ENCODE measurements around the gene PEAK3.

Gene PEAK3

GRCh38 chr19:2282062-2282861, at the start of gene PEAK3:
PEAK3 (minus strand) TSS chr19:2282175; CDS start chr19:2280931, 1,244 bp downstream.
- Histone ChIP-seq H3K9ac (ENCODE audit: low read length) (peak within 1 kb of the TSS; percentile 46), H3K9me3 (ENCODE audit: control insufficient read depth, low read length) (no peaks in the 10 kb centered on the region), H3K4me3 (ENCODE audit: low read length) (peak within 1 kb of the TSS; percentile 41), H3K27me3 (replicated peaks; ENCODE audit: control insufficient read depth, insufficient read depth, low read length) (no peaks in the 10 kb centered on the region), H3K36me3 (ENCODE audit: control insufficient read depth, insufficient read depth, low read length, severe bottlenecking) (no peaks in the 10 kb centered on the region), H3K4me1 (ENCODE audit: control insufficient read depth, insufficient read depth, low read length) (peaks cover 8% of the 10 kb centered on the region)
- DNase-seq (ENCODE audit: low read depth): peak; percentile 59

GRCh38 chr19:2330632-2331284, 48.8 kb upstream of the PEAK3 start:
- H3K4me3 ChIP-seq (ENCODE audit: low read length): no peak overlapping the region
- no peaks in the 10 kb centered on the region for H3K27me3 ChIP-seq (replicated peaks; ENCODE audit: control insufficient read depth, insufficient read depth, low read length)
- H3K9me3 ChIP-seq (ENCODE audit: control insufficient read depth, low read length): no peaks in the 10 kb centered on the region
- H3K36me3 ChIP-seq (ENCODE audit: control insufficient read depth, insufficient read depth, low read length, severe bottlenecking): peaks cover 3% of the 10 kb centered on the region
- H3K4me1 ChIP-seq (ENCODE audit: control insufficient read depth, insufficient read depth, low read length): peaks cover 28% of the 10 kb centered on the region
- H3K9ac ChIP-seq (ENCODE audit: low read length): no peak overlapping the region
- DNase-seq (ENCODE audit: low read depth): no peak

GRCh38 chr19:2330255-2330631, 48.3 kb upstream of the PEAK3 start:
- DNase-seq (ENCODE audit: low read depth): no peak
- no peaks in the 10 kb centered on the region for H3K27me3 ChIP-seq (replicated peaks; ENCODE audit: control insufficient read depth, insufficient read depth, low read length)
- no peak overlapping the region for H3K9ac ChIP-seq (ENCODE audit: low read length)
- H3K4me3 ChIP-seq (ENCODE audit: low read length): no peak overlapping the region
- peaks cover 5% of the 10 kb centered on the region for H3K36me3 ChIP-seq (ENCODE audit: control insufficient read depth, insufficient read depth, low read length, severe bottlenecking)
- no peaks in the 10 kb centered on the region for H3K9me3 ChIP-seq (ENCODE audit: control insufficient read depth, low read length)
- peaks cover 28% of the 10 kb centered on the region for H3K4me1 ChIP-seq (ENCODE audit: control insufficient read depth, insufficient read depth, low read length)

- Histone ChIP-seq H3K27me3 (replicated peaks; ENCODE audit: control insufficient read depth, insufficient read depth, low read length) (no peaks in the 10 kb centered on the region), H3K4me3 (ENCODE audit: low read length) (peak overlapping the region; percentile 99), H3K4me1 (ENCODE audit: control insufficient read depth, insufficient read depth, low read length) (peaks cover 28% of the 10 kb centered on the region), H3K9me3 (ENCODE audit: control insufficient read depth, low read length) (no peaks in the 10 kb centered on the region), H3K9ac (ENCODE audit: low read length) (peak overlapping the region; percentile 97), H3K36me3 (ENCODE audit: control insufficient read depth, insufficient read depth, low read length, severe bottlenecking) (peaks cover 5% of the 10 kb centered on the region)
- DNase-seq (ENCODE audit: low read depth): peak; percentile 3
Observed at GRCh38 chr19:2329501-2329916, 47.5 kb upstream of the PEAK3 start.

- peak; percentile 26 for DNase-seq (ENCODE audit: low read depth)
Observed at GRCh38 chr19:2329149-2329478, 47.1 kb upstream of the PEAK3 start.

GRCh38 chr19:2328401-2329148, 46.6 kb upstream of the PEAK3 start, which contains the start of the genes LSM7 and SPPL2B:
LSM7 (minus strand) TSS chr19:2328586; CDS start chr19:2328566, 20 bp downstream.
SPPL2B (plus strand) TSS chr19:2328684; CDS start chr19:2328710, 26 bp downstream.
- Histone ChIP-seq H3K4me1 (ENCODE audit: control insufficient read depth, insufficient read depth, low read length) (peaks cover 28% of the 10 kb centered on the region), H3K4me3 (ENCODE audit: low read length) (peak within 1 kb of the TSS; percentile 99), H3K27me3 (replicated peaks; ENCODE audit: control insufficient read depth, insufficient read depth, low read length) (no peaks in the 10 kb centered on the region), H3K9ac (ENCODE audit: low read length) (peak within 1 kb of the TSS; percentile 97), H3K36me3 (ENCODE audit: control insufficient read depth, insufficient read depth, low read length, severe bottlenecking) (peaks cover 5% of the 10 kb centered on the region), H3K9me3 (ENCODE audit: control insufficient read depth, low read length) (no peaks in the 10 kb centered on the region)
- peak; percentile 97 for DNase-seq (ENCODE audit: low read depth)

More at GRCh38 chr19:2329149-2329478, 47.1 kb upstream of the PEAK3 start:
- H3K9ac ChIP-seq (ENCODE audit: low read length): peak overlapping the region; percentile 97
- peak overlapping the region; percentile 99 for H3K4me3 ChIP-seq (ENCODE audit: low read length)
- no peaks in the 10 kb centered on the region for H3K27me3 ChIP-seq (replicated peaks; ENCODE audit: control insufficient read depth, insufficient read depth, low read length)
- H3K4me1 ChIP-seq (ENCODE audit: control insufficient read depth, insufficient read depth, low read length): peaks cover 28% of the 10 kb centered on the region
- no peaks in the 10 kb centered on the region for H3K9me3 ChIP-seq (ENCODE audit: control insufficient read depth, low read length)
- H3K36me3 ChIP-seq (ENCODE audit: control insufficient read depth, insufficient read depth, low read length, severe bottlenecking): peaks cover 5% of the 10 kb centered on the region

GRCh38 chr19:2327773-2328400, 45.9 kb upstream of the PEAK3 start:
- Histone ChIP-seq H3K9ac (ENCODE audit: low read length) (peak overlapping the region; percentile 97), H3K4me1 (ENCODE audit: control insufficient read depth, insufficient read depth, low read length) (peaks cover 28% of the 10 kb centered on the region), H3K4me3 (ENCODE audit: low read length) (peak overlapping the region; percentile 99), H3K9me3 (ENCODE audit: control insufficient read depth, low read length) (no peaks in the 10 kb centered on the region), H3K27me3 (replicated peaks; ENCODE audit: control insufficient read depth, insufficient read depth, low read length) (no peaks in the 10 kb centered on the region), H3K36me3 (ENCODE audit: control insufficient read depth, insufficient read depth, low read length, severe bottlenecking) (peaks cover 5% of the 10 kb centered on the region)
- DNase-seq (ENCODE audit: low read depth): peak; percentile 82

GRCh38 chr19:2326699-2327360, 44.9 kb upstream of the PEAK3 start:
- DNase-seq (ENCODE audit: low read depth): no peak
- peak overlapping the region; percentile 99 for H3K4me3 ChIP-seq (ENCODE audit: low read length)

GRCh38 chr19:2325281-2326046, 43.5 kb upstream of the PEAK3 start:
- no peak overlapping the region for H3K4me3 ChIP-seq (ENCODE audit: low read length)
- H3K9ac ChIP-seq (ENCODE audit: low read length): no peak overlapping the region
- peaks cover 19% of the 10 kb centered on the region for H3K4me1 ChIP-seq (ENCODE audit: control insufficient read depth, insufficient read depth, low read length)
- DNase-seq (ENCODE audit: low read depth): no peak
- no peaks in the 10 kb centered on the region for H3K9me3 ChIP-seq (ENCODE audit: control insufficient read depth, low read length)
- peaks cover 5% of the 10 kb centered on the region for H3K36me3 ChIP-seq (ENCODE audit: control insufficient read depth, insufficient read depth, low read length, severe bottlenecking)
- H3K27me3 ChIP-seq (replicated peaks; ENCODE audit: control insufficient read depth, insufficient read depth, low read length): no peaks in the 10 kb centered on the region

More at GRCh38 chr19:2326699-2327360, 44.9 kb upstream of the PEAK3 start:
- no peaks in the 10 kb centered on the region for H3K27me3 ChIP-seq (replicated peaks; ENCODE audit: control insufficient read depth, insufficient read depth, low read length)
- peak overlapping the region; percentile 97 for H3K9ac ChIP-seq (ENCODE audit: low read length)
- H3K9me3 ChIP-seq (ENCODE audit: control insufficient read depth, low read length): no peaks in the 10 kb centered on the region
- H3K4me1 ChIP-seq (ENCODE audit: control insufficient read depth, insufficient read depth, low read length): peaks cover 23% of the 10 kb centered on the region
- H3K36me3 ChIP-seq (ENCODE audit: control insufficient read depth, insufficient read depth, low read length, severe bottlenecking): peaks cover 5% of the 10 kb centered on the region
